A673 (cell line): ENCODE results near the gene F2. TPM values are rescaled to one million over a fixed set of nuclear protein-coding genes. Genes with fewer than 3 reads are reported as not detected.

ENCODE experiments used
- BruUV-seq: library from RNA; stranded (reverse); fragments of 400-500 nt; replicated peaks from 2 replicates; lab custom pipeline; 2021; lab: Mats Ljungman, UMichigan
- CTCF ChIA-PET: fragments of 300-600 bp; sonication (Branson Sonifier 250); formaldehyde crosslinking; loops from one replicate; lab custom pipeline; 2022; ENCODE audit warnings: antibody characterized with exemption; lab: Charles Lee
- POLR2A ChIA-PET: fragments of 300-600 bp; sonication (Branson Sonifier 250); formaldehyde crosslinking; loops from one replicate; lab custom pipeline; 2022; ENCODE audit warnings: antibody characterized with exemption; ENCODE audit not compliant: low non-redundant PET; lab: Charles Lee
- DNase-seq: peaks from one replicate; pipeline ENCODE4 v3.0.0-alpha.2; 2015; ENCODE audit warnings: low spot score
- H3K27ac ChIP-seq: fragments of 200-600 bp; sonication (generic); 2 replicates; pipeline ENCODE4 v1.5.1; 2016; ENCODE audit warnings: mixed run types, low read depth, mild to moderate bottlenecking, mixed read lengths, antibody characterized with exemption, low read length; ENCODE audit not compliant: poor library complexity, severe bottlenecking
- H3K27me3 ChIP-seq: fragments of 200-600 bp; sonication (generic); replicated peaks from 2 replicates; pipeline ENCODE4 v1.6.1; 2017; ENCODE audit warnings: mixed run types, low read depth, mild to moderate bottlenecking, mixed read lengths, antibody characterized with exemption, low read length; ENCODE audit not compliant: insufficient read depth, poor library complexity
- H3K36me3 ChIP-seq: fragments of 200-600 bp; sonication (generic); 2 replicates; pipeline ENCODE4 v1.6.1; 2016; ENCODE audit warnings: mixed run types, mild to moderate bottlenecking, mixed read lengths, antibody characterized with exemption, low read length; ENCODE audit not compliant: insufficient read depth, poor library complexity, severe bottlenecking
- H3K4me1 ChIP-seq: fragments of 200-600 bp; sonication (generic); 2 replicates; pipeline ENCODE4 v1.6.1; 2017; ENCODE audit warnings: mixed run types, mild to moderate bottlenecking, mixed read lengths, antibody characterized with exemption, low read length; ENCODE audit not compliant: insufficient read depth, poor library complexity, severe bottlenecking
- H3K4me3 ChIP-seq: fragments of 200-600 bp; sonication (generic); 2 replicates; pipeline ENCODE4 v1.5.1; 2016; ENCODE audit warnings: low read depth, mixed run types, mild to moderate bottlenecking, mixed read lengths, low read length; ENCODE audit not compliant: poor library complexity, severe bottlenecking
- H3K9me3 ChIP-seq: fragments of 200-600 bp; sonication (generic); 2 replicates; pipeline ENCODE4 v1.6.1; 2016; ENCODE audit warnings: mixed run types, low read depth, mild to moderate bottlenecking, mixed read lengths, antibody characterized with exemption, low read length; ENCODE audit not compliant: poor library complexity, severe bottlenecking
- EZH2 ChIP-seq: fragments of 200-600 bp; sonication (generic); IDR thresholded peaks from 2 replicates; pipeline ENCODE4 v1.6.1; 2017; ENCODE audit warnings: borderline replicate concordance, low read depth, mild to moderate bottlenecking, mixed read lengths, antibody characterized with exemption, low read length; ENCODE audit not compliant: poor library complexity, severe bottlenecking
- intact Hi-C: fragments of 100-400 bp; cut with micrococcal nuclease; formaldehyde crosslinking; loops from one replicate; pipeline ENCODE4 v1.10.0; 2022; ENCODE audit not compliant: unreplicated experiment
- total RNA-seq: library from RNA; stranded (reverse); gene quantifications from 2 replicates; pipeline ENCODE4 v1.2.3, GENCODE V29; 2021
- TF ChIP-seq, protein P1 (sequence below): fragments of 300-800, 200-600 bp; sonication (generic); conservative IDR thresholded peaks from 2 replicates; pipeline ENCODE4 v1.5.1; 2017; ENCODE audit warnings: low read depth, mild to moderate bottlenecking, antibody characterized with exemption, low read length, moderate library complexity, mixed read lengths

The F2 gene
- total RNA-seq, 1 experiment from 2014 or later: not detected

DNA sequence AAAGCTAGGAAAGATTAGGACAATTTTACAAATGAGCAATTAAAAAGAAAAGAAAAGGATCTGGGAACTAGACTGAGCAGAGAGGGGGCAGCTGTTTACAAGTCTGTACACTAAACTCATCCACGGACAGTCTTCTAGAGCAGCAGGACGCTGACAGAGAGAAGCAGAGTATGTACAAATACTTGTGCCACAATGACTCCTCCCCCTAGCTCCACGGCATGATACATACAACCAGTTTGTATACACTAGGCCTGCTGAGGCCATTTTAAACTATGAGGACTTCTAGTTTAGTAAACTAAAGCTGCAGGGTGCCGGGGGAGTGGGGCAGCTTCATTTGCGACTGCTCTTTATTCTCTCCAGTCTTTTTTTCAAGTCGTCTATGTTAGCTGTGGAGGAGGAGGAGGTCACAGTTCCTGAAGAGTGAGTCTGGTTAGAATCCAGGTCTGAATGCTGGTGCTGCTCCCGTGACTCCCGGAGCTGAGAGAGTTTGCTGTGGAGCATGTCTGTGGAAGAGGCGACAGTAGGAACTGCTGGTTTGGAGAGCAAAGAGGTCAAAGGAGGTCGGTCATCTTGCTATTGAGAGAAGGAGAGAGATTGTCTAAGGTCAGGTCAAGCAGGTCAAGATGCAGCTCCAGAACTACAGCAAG is 24.8 kb downstream of the F2 start:
- DNase-seq: no peak
- H3K27ac ChIP-seq: no peak overlapping the region
- no peaks in the 10 kb centered on the region for H3K27me3 ChIP-seq
- H3K4me1 ChIP-seq: no peaks in the 10 kb centered on the region
- BruUV-seq: TSS peak; percentile 70
- ChIA-PET POLR2A (no interaction called here), CTCF (no interaction called here)
- no peaks in the 10 kb centered on the region for H3K9me3 ChIP-seq
- H3K4me3 ChIP-seq: no peak overlapping the region
- TF ChIP-seq EZH2: no peak
- TF ChIP-seq, protein P1, sequence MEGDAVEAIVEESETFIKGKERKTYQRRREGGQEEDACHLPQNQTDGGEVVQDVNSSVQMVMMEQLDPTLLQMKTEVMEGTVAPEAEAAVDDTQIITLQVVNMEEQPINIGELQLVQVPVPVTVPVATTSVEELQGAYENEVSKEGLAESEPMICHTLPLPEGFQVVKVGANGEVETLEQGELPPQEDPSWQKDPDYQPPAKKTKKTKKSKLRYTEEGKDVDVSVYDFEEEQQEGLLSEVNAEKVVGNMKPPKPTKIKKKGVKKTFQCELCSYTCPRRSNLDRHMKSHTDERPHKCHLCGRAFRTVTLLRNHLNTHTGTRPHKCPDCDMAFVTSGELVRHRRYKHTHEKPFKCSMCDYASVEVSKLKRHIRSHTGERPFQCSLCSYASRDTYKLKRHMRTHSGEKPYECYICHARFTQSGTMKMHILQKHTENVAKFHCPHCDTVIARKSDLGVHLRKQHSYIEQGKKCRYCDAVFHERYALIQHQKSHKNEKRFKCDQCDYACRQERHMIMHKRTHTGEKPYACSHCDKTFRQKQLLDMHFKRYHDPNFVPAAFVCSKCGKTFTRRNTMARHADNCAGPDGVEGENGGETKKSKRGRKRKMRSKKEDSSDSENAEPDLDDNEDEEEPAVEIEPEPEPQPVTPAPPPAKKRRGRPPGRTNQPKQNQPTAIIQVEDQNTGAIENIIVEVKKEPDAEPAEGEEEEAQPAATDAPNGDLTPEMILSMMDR: no peak
- H3K36me3 ChIP-seq: peaks cover 80% of the 10 kb centered on the region
- intact Hi-C loops: no loop called here

- H3K27me3 ChIP-seq: no peaks in the 10 kb centered on the region
- no peaks in the 10 kb centered on the region for H3K4me1 ChIP-seq
- no peak overlapping the region for H3K27ac ChIP-seq
- TF ChIP-seq, protein P1: no peak
- no peak for TF ChIP-seq EZH2
- BruUV-seq: no TSS peak
- intact Hi-C loops: no loop called here
- ChIA-PET CTCF (no interaction called here), POLR2A (no interaction called here)
- DNase-seq: no peak
- H3K4me3 ChIP-seq: no peak overlapping the region
- H3K9me3 ChIP-seq: no peaks in the 10 kb centered on the region
- peaks cover 95% of the 10 kb centered on the region for H3K36me3 ChIP-seq
Measured at GRCh38 chr11:46745328-46745727, 26.3 kb downstream of the F2 start.

- intact Hi-C loops: no loop called here
Measured at GRCh38 chr11:46745995-46746394, 27.0 kb downstream of the F2 start.

More at GRCh38 chr11:46745995-46746394, 27.0 kb downstream of the F2 start:
- no peak for TF ChIP-seq EZH2
- TF ChIP-seq, protein P1: no peak
- Histone ChIP-seq H3K4me1 (no peaks in the 10 kb centered on the region), H3K27me3 (no peaks in the 10 kb centered on the region), H3K9me3 (no peaks in the 10 kb centered on the region), H3K36me3 (peaks cover 100% of the 10 kb centered on the region), H3K27ac (no peak overlapping the region), H3K4me3 (no peak overlapping the region)
- CTCF ChIA-PET: no interaction called here
- BruUV-seq: no TSS peak
- POLR2A ChIA-PET: interaction anchor here (0.6 kb wide), 1 partner anchor 134 kb away, joined by 3 read pairs; no protein-coding TSS in a partner anchor
- DNase-seq: no peak
